GM23248 (cell line): Measurements from ENCODE around the gene ADAMTS18. TPM values are rescaled to one million over a fixed set of nuclear protein-coding genes. Genes with fewer than 3 reads are reported as not detected.

Experiments used
- DNase-seq: peaks from one replicate; pipeline ENCODE4 v3.0.0-alpha.2; 2015
- H2AFZ ChIP-seq: fragments of 200-600 bp; sonication (generic); 2 replicates; pipeline ENCODE4 v1.6.1; 2016; ENCODE audit warnings: antibody characterized with exemption
- H3F3A ChIP-seq: fragments of 200-600 bp; sonication (generic); 2 replicates; pipeline ENCODE4 v1.6.1; 2016; ENCODE audit warnings: mild to moderate bottlenecking, antibody characterized with exemption, mixed run types; ENCODE audit not compliant: insufficient read depth
- H3K27ac ChIP-seq: fragments of 200-600 bp; sonication (generic); 2 replicates; pipeline ENCODE4 v1.5.1; 2016; ENCODE audit warnings: mild to moderate bottlenecking
- H3K27me3 ChIP-seq: fragments of 200-600 bp; sonication (generic); replicated peaks from 2 replicates; pipeline ENCODE4 v1.6.1; 2016; ENCODE audit warnings: mild to moderate bottlenecking; ENCODE audit not compliant: insufficient read depth
- H3K36me3 ChIP-seq: fragments of 200-600 bp; sonication (generic); 2 replicates; pipeline ENCODE4 v1.6.1; 2016; ENCODE audit warnings: low read depth, mild to moderate bottlenecking
- H3K4me1 ChIP-seq: fragments of 200-600 bp; sonication (generic); 2 replicates; pipeline ENCODE4 v1.6.1; 2016; ENCODE audit warnings: mild to moderate bottlenecking; ENCODE audit not compliant: insufficient read depth
- H3K4me2 ChIP-seq: fragments of 200-600 bp; sonication (generic); one replicate; pipeline ENCODE4 v1.6.1; 2016; ENCODE audit warnings: mild to moderate bottlenecking; ENCODE audit not compliant: unreplicated experiment
- H3K4me3 ChIP-seq: fragments of 200-600 bp; sonication (generic); 2 replicates; pipeline ENCODE4 v1.5.1; 2016; ENCODE audit warnings: mild to moderate bottlenecking
- H3K79me2 ChIP-seq: fragments of 200-600 bp; sonication (generic); 2 replicates; pipeline ENCODE4 v1.6.1; 2016; ENCODE audit warnings: mild to moderate bottlenecking; ENCODE audit not compliant: insufficient read depth
- H3K9ac ChIP-seq: fragments of 200-600 bp; sonication (generic); 2 replicates; pipeline ENCODE4 v1.6.1; 2016; ENCODE audit warnings: mild to moderate bottlenecking
- H3K9me2 ChIP-seq: fragments of 200-600 bp; sonication (generic); 2 replicates; pipeline ENCODE4 v1.6.1; 2016; ENCODE audit warnings: mixed run types, mild to moderate bottlenecking, moderate library complexity; ENCODE audit not compliant: insufficient read depth
- H3K9me3 ChIP-seq: fragments of 200-600 bp; sonication (generic); one replicate; pipeline ENCODE4 v1.6.1; 2017; ENCODE audit warnings: low read depth
- H4K20me1 ChIP-seq: fragments of 200-600 bp; sonication (generic); 2 replicates; pipeline ENCODE4 v1.6.0; 2016; ENCODE audit not compliant: insufficient read depth
- EZH2 ChIP-seq: fragments of 200-600 bp; sonication (generic); IDR thresholded peaks from 2 replicates; pipeline ENCODE4 v1.6.1; 2018; ENCODE audit warnings: antibody characterized with exemption, mild to moderate bottlenecking; ENCODE audit not compliant: insufficient read depth, poor library complexity, severe bottlenecking
- EZH2phosphoT487 ChIP-seq: fragments of 200-600 bp; sonication (generic); IDR thresholded peaks from 2 replicates; pipeline ENCODE4 v1.6.1; 2018; ENCODE audit warnings: antibody characterized with exemption, moderate library complexity, mild to moderate bottlenecking, low read depth; ENCODE audit not compliant: insufficient read depth
- WGBS, 2 experiments: methylation state at CpG; one replicate each; pipeline ENCODE4 v1.1.6; 2015 to 2017; ENCODE audit warnings: low lambda C conversion rate in 2 of 2, low coverage in 1 of 2; ENCODE audit errors: missing lambda C conversion rate in 2 of 2; 5-methylcytosine and 5-hydroxymethylcytosine counted together
- in situ Hi-C: fragments of 300-500 bp; cut with MboI; formaldehyde crosslinking; loops from 2 replicates; pipeline ENCODE4 v1.15.0; 2020
- polyA plus RNA-seq: library from polyadenylated mRNA; unstranded; fragments of >200 nt; fragmentation: Nextera tagmentation; extraction: Ambion mirVana; gene quantifications from 2 replicates; pipeline ENCODE4 v1.2.1, GENCODE V29; 2016
- total RNA-seq: library from RNA; depleted of rRNA; stranded (reverse); fragments of >200 nt; shearing (Covaris generic); gene quantifications from 2 replicates; pipeline ENCODE4 v1.2.3, GENCODE V29; 2014

The ADAMTS18 gene
- total and polyA plus RNA-seq, 2 experiments from 2014 or later = not detected

GRCh38 chr16:77327717-77328116 is 107.1 kb downstream of the ADAMTS18 start:
- 47% methylated on average over 2 of the region's 2 CpGs for WGBS, 2 experiments

GRCh38 chr16:77324729-77325128 is 110.1 kb downstream of the ADAMTS18 start:
- Histone ChIP-seq H3K36me3 (no peaks in the 10 kb centered on the region), H3F3A (no peaks in the 10 kb centered on the region), H3K27me3 (peaks cover 4% of the 10 kb centered on the region; the same call in 1 of the 2 replicates), H3K9ac (no peak overlapping the region), H2AFZ (no peak overlapping the region), H3K27ac (no peak overlapping the region), H3K79me2 (no peaks in the 10 kb centered on the region), H3K9me2 (no peaks in the 10 kb centered on the region), H3K4me1 (no peaks in the 10 kb centered on the region), H4K20me1 (no peaks in the 10 kb centered on the region), H3K4me2 (no peak overlapping the region), H3K9me3 (no peaks in the 10 kb centered on the region), H3K4me3 (no peak overlapping the region)
- in situ Hi-C loops = no loop called here
- 40 to 50% methylated on average over 3 of the region's 3 CpGs for WGBS, 2 experiments
- no peak for TF ChIP-seq EZH2phosphoT487
- TF ChIP-seq EZH2 = no peak
- no peak for DNase-seq

More at GRCh38 chr16:77327717-77328116, 107.1 kb downstream of the ADAMTS18 start:
- no peak overlapping the region for H2AFZ ChIP-seq
- no peaks in the 10 kb centered on the region for H3K79me2 ChIP-seq
- H3K9me2 ChIP-seq = no peaks in the 10 kb centered on the region
- DNase-seq = no peak
- no peaks in the 10 kb centered on the region for H3K9me3 ChIP-seq
- no peak overlapping the region for H3K4me2 ChIP-seq
- H3F3A ChIP-seq = no peaks in the 10 kb centered on the region
- no peak overlapping the region for H3K4me3 ChIP-seq
- no peaks in the 10 kb centered on the region for H3K4me1 ChIP-seq
- H3K36me3 ChIP-seq = no peaks in the 10 kb centered on the region
- in situ Hi-C loops = no loop called here
- H3K27me3 ChIP-seq = peaks cover 16% of the 10 kb centered on the region; the same call in 1 of the 2 replicates
- no peaks in the 10 kb centered on the region for H4K20me1 ChIP-seq
- H3K27ac ChIP-seq = no peak overlapping the region
- TF ChIP-seq EZH2 (no peak), EZH2phosphoT487 (no peak)
- no peak overlapping the region for H3K9ac ChIP-seq

- Histone ChIP-seq H3K79me2 (no peaks in the 10 kb centered on the region), H3K4me2 (no peak overlapping the region), H3K36me3 (no peaks in the 10 kb centered on the region), H3K4me1 (no peaks in the 10 kb centered on the region), H2AFZ (no peak overlapping the region), H3K9ac (no peak overlapping the region), H3K27ac (no peak overlapping the region), H3K4me3 (no peak overlapping the region), H3F3A (no peaks in the 10 kb centered on the region), H3K27me3 (peaks cover 13% of the 10 kb centered on the region), H3K9me2 (no peaks in the 10 kb centered on the region), H4K20me1 (no peaks in the 10 kb centered on the region), H3K9me3 (no peaks in the 10 kb centered on the region)
- WGBS, 2 experiments = 0 to 10% methylated on average over 2 of the region's 2 CpGs
- in situ Hi-C loops = no loop called here
- no peak for DNase-seq
- TF ChIP-seq EZH2phosphoT487 = no peak
- no peak for TF ChIP-seq EZH2
Observed at GRCh38 chr16:77323695-77324094, 111.1 kb downstream of the ADAMTS18 start.

- no peak for DNase-seq
- no peaks in the 10 kb centered on the region for H3K9me3 ChIP-seq
Observed at GRCh38 chr16:77322757-77323156, 112.1 kb downstream of the ADAMTS18 start.

GRCh38 chr16:77317059-77317458 is 117.8 kb downstream of the ADAMTS18 start:
- TF ChIP-seq EZH2 (no peak), EZH2phosphoT487 (no peak)
- Histone ChIP-seq H3F3A (no peaks in the 10 kb centered on the region), H3K9me2 (no peaks in the 10 kb centered on the region), H3K9ac (no peak overlapping the region), H3K36me3 (no peaks in the 10 kb centered on the region), H4K20me1 (no peaks in the 10 kb centered on the region), H3K4me2 (no peak overlapping the region), H3K79me2 (no peaks in the 10 kb centered on the region), H2AFZ (no peak overlapping the region), H3K9me3 (no peaks in the 10 kb centered on the region), H3K4me3 (no peak overlapping the region), H3K27ac (no peak overlapping the region), H3K27me3 (peaks cover 17% of the 10 kb centered on the region; the same call in 1 of the 2 replicates), H3K4me1 (no peaks in the 10 kb centered on the region)
- DNase-seq = no peak
- WGBS, 2 experiments = 79 to 84% methylated on average over 2 of the region's 2 CpGs
- in situ Hi-C loops = no loop called here

More at GRCh38 chr16:77322757-77323156, 112.1 kb downstream of the ADAMTS18 start:
- H3K4me2 ChIP-seq = no peak overlapping the region
- in situ Hi-C loops = no loop called here
- H3K4me1 ChIP-seq = no peaks in the 10 kb centered on the region
- H2AFZ ChIP-seq = no peak overlapping the region
- TF ChIP-seq EZH2 (no peak), EZH2phosphoT487 (no peak)
- H3K9ac ChIP-seq = no peak overlapping the region
- H3F3A ChIP-seq = no peaks in the 10 kb centered on the region
- H3K9me2 ChIP-seq = no peaks in the 10 kb centered on the region
- no peaks in the 10 kb centered on the region for H4K20me1 ChIP-seq
- no peaks in the 10 kb centered on the region for H3K79me2 ChIP-seq
- H3K4me3 ChIP-seq = no peak overlapping the region
- no peaks in the 10 kb centered on the region for H3K36me3 ChIP-seq
- peaks cover 14% of the 10 kb centered on the region for H3K27me3 ChIP-seq
- no peak overlapping the region for H3K27ac ChIP-seq
- 65 to 66% methylated on average over 2 of the region's 2 CpGs for WGBS, 2 experiments
